ENCODE measurements around the gene PIK3R6.

The PIK3R6 gene

GRCh38 chr17:8867361-8867981 is at the start of gene PIK3R6:
PIK3R6 (minus strand) TSS chr17:8867674; CDS start chr17:8849794, 17,880 bp downstream.
- H3K27ac Mint-ChIP-seq, result peak within 1 kb of the TSS; percentile 85
- H3K4me1 Mint-ChIP-seq, result peaks cover 54% of the 10 kb centered on the region
- no peak for DNase-seq (ENCODE audit: low spot score in 2 of 2)
- H3K36me3 Mint-ChIP-seq, result peaks cover 39% of the 10 kb centered on the region
- peak within 1 kb of the TSS; percentile 77 for H3K4me3 Mint-ChIP-seq
- peak; percentile 52 for ATAC-seq
- no peaks in the 10 kb centered on the region for H3K9me3 Mint-ChIP-seq

- ATAC-seq (no peak), DNase-seq (ENCODE audit: low spot score in 2 of 2) (peak in 1 of 2 donors; percentile 47)
- Mint-ChIP-seq H3K4me3 (peak overlapping the region; percentile 60), H3K36me3 (peaks cover 60% of the 10 kb centered on the region), H3K27ac (peak overlapping the region; percentile 94), H3K4me1 (peaks cover 69% of the 10 kb centered on the region), H3K9me3 (no peaks in the 10 kb centered on the region)
Measured at GRCh38 chr17:8916466-8916865, 49.0 kb upstream of the PIK3R6 start.

- ATAC-seq (no peak), DNase-seq (ENCODE audit: low spot score in 2 of 2) (peak in 1 of 2 donors; percentile 45)
- Mint-ChIP-seq H3K4me3 (no peak overlapping the region), H3K9me3 (no peaks in the 10 kb centered on the region), H3K27ac (peak overlapping the region; percentile 94), H3K36me3 (peaks cover 71% of the 10 kb centered on the region), H3K4me1 (peaks cover 80% of the 10 kb centered on the region)
Measured at GRCh38 chr17:8914554-8914953, 47.1 kb upstream of the PIK3R6 start.

GRCh38 chr17:8913879-8914278 is 46.4 kb upstream of the PIK3R6 start:
- H3K4me3 Mint-ChIP-seq, result no peak overlapping the region
- H3K9me3 Mint-ChIP-seq, result no peaks in the 10 kb centered on the region
- peak overlapping the region; percentile 94 for H3K27ac Mint-ChIP-seq
- DNase-seq (ENCODE audit: low spot score in 2 of 2), result no peak
- H3K36me3 Mint-ChIP-seq, result peaks cover 73% of the 10 kb centered on the region
- H3K4me1 Mint-ChIP-seq, result peaks cover 77% of the 10 kb centered on the region
- no peak for ATAC-seq

GRCh38 chr17:8913091-8913490 is 45.6 kb upstream of the PIK3R6 start:
- Mint-ChIP-seq H3K4me3 (no peak overlapping the region), H3K27ac (peak overlapping the region; percentile 88), H3K36me3 (peaks cover 80% of the 10 kb centered on the region), H3K9me3 (no peaks in the 10 kb centered on the region), H3K4me1 (peaks cover 80% of the 10 kb centered on the region)
- ATAC-seq (no peak), DNase-seq (ENCODE audit: low spot score in 2 of 2) (no peak)

GRCh38 chr17:8912084-8912981 is 44.9 kb upstream of the PIK3R6 start:
- Mint-ChIP-seq H3K27ac (peak overlapping the region; percentile 88), H3K9me3 (no peaks in the 10 kb centered on the region), H3K4me3 (no peak overlapping the region), H3K36me3 (peaks cover 80% of the 10 kb centered on the region), H3K4me1 (peaks cover 80% of the 10 kb centered on the region)
- DNase-seq (ENCODE audit: low spot score in 2 of 2) (no peak), ATAC-seq (no peak)

GRCh38 chr17:8910969-8911604 is 43.6 kb upstream of the PIK3R6 start:
- ATAC-seq (no peak), DNase-seq (ENCODE audit: low spot score in 2 of 2) (peak in 1 of 2 donors; percentile 38)
- Mint-ChIP-seq H3K36me3 (peaks cover 86% of the 10 kb centered on the region), H3K4me1 (peaks cover 68% of the 10 kb centered on the region), H3K27ac (peak overlapping the region; percentile 88), H3K9me3 (no peaks in the 10 kb centered on the region), H3K4me3 (no peak overlapping the region)

- Mint-ChIP-seq H3K9me3 (no peaks in the 10 kb centered on the region), H3K4me3 (no peak overlapping the region), H3K4me1 (peaks cover 62% of the 10 kb centered on the region), H3K36me3 (peaks cover 90% of the 10 kb centered on the region), H3K27ac (peak overlapping the region; percentile 88)
- DNase-seq (ENCODE audit: low spot score in 2 of 2), result peak in 1 of 2 donors; percentile 36
- no peak for ATAC-seq
Measured at GRCh38 chr17:8909586-8910270, 42.3 kb upstream of the PIK3R6 start.

- H3K9me3 Mint-ChIP-seq, result no peaks in the 10 kb centered on the region
- H3K27ac Mint-ChIP-seq, result peak overlapping the region; percentile 72
- ATAC-seq (peak; percentile 39), DNase-seq (ENCODE audit: low spot score in 2 of 2) (no peak)
- no peak overlapping the region for H3K4me3 Mint-ChIP-seq
- peaks cover 100% of the 10 kb centered on the region for H3K36me3 Mint-ChIP-seq
- peaks cover 48% of the 10 kb centered on the region for H3K4me1 Mint-ChIP-seq
Measured at GRCh38 chr17:8905331-8905730, 37.9 kb upstream of the PIK3R6 start.

- H3K36me3 Mint-ChIP-seq, result peaks cover 100% of the 10 kb centered on the region
- no peak overlapping the region for H3K4me3 Mint-ChIP-seq
- DNase-seq (ENCODE audit: low spot score in 2 of 2) (no peak), ATAC-seq (no peak)
- H3K9me3 Mint-ChIP-seq, result no peaks in the 10 kb centered on the region
- peaks cover 48% of the 10 kb centered on the region for H3K4me1 Mint-ChIP-seq
- peak overlapping the region; percentile 72 for H3K27ac Mint-ChIP-seq
Measured at GRCh38 chr17:8904686-8905085, 37.2 kb upstream of the PIK3R6 start.

GRCh38 chr17:8904201-8904600 is 36.7 kb upstream of the PIK3R6 start:
- DNase-seq (ENCODE audit: low spot score in 2 of 2) (no peak), ATAC-seq (no peak)
- H3K36me3 Mint-ChIP-seq, result peaks cover 100% of the 10 kb centered on the region
- no peak overlapping the region for H3K4me3 Mint-ChIP-seq
- H3K27ac Mint-ChIP-seq, result peak overlapping the region; percentile 72
- H3K4me1 Mint-ChIP-seq, result peaks cover 48% of the 10 kb centered on the region
- H3K9me3 Mint-ChIP-seq, result no peaks in the 10 kb centered on the region

- ATAC-seq, result no peak
- peaks cover 100% of the 10 kb centered on the region for H3K36me3 Mint-ChIP-seq
- H3K4me1 Mint-ChIP-seq, result peaks cover 74% of the 10 kb centered on the region
- DNase-seq (ENCODE audit: low spot score in 2 of 2), result no peak
- no peaks in the 10 kb centered on the region for H3K9me3 Mint-ChIP-seq
- no peak overlapping the region for H3K4me3 Mint-ChIP-seq
- H3K27ac Mint-ChIP-seq, result peak overlapping the region; percentile 87
Measured at GRCh38 chr17:8900626-8901585, 33.4 kb upstream of the PIK3R6 start.

GRCh38 chr17:8900207-8900606 is 32.7 kb upstream of the PIK3R6 start:
- no peak overlapping the region for H3K4me3 Mint-ChIP-seq

GRCh38 chr17:8898636-8899035 is 31.2 kb upstream of the PIK3R6 start:
- H3K4me3 Mint-ChIP-seq, result peak overlapping the region; percentile 40
- peaks cover 80% of the 10 kb centered on the region for H3K4me1 Mint-ChIP-seq
- H3K27ac Mint-ChIP-seq, result peak overlapping the region; percentile 87
- ATAC-seq (no peak), DNase-seq (ENCODE audit: low spot score in 2 of 2) (no peak)
- H3K9me3 Mint-ChIP-seq, result no peaks in the 10 kb centered on the region
- peaks cover 98% of the 10 kb centered on the region for H3K36me3 Mint-ChIP-seq

More at GRCh38 chr17:8900207-8900606, 32.7 kb upstream of the PIK3R6 start:
- peaks cover 75% of the 10 kb centered on the region for H3K4me1 Mint-ChIP-seq
- H3K36me3 Mint-ChIP-seq, result peaks cover 100% of the 10 kb centered on the region
- ATAC-seq, result no peak
- DNase-seq (ENCODE audit: low spot score in 2 of 2), result no peak
- H3K27ac Mint-ChIP-seq, result peak overlapping the region; percentile 87
- no peaks in the 10 kb centered on the region for H3K9me3 Mint-ChIP-seq
